HG03064 (cell line): Measurements from ENCODE around the gene NUDT3.
"Not testable (repeated sequence)": the region's sequence is repeated elsewhere in the genome, so short reads cannot be mapped to it uniquely, and the experiment has no call there.

Experiments used
- ATAC-seq: cut with Tn5 transposase; IDR thresholded peaks from one replicate; pipeline ENCODE4 v1.9.1; 2021; ENCODE audit warnings: low read depth; ENCODE audit not compliant: unreplicated experiment

NUDT3 gene

DNA sequence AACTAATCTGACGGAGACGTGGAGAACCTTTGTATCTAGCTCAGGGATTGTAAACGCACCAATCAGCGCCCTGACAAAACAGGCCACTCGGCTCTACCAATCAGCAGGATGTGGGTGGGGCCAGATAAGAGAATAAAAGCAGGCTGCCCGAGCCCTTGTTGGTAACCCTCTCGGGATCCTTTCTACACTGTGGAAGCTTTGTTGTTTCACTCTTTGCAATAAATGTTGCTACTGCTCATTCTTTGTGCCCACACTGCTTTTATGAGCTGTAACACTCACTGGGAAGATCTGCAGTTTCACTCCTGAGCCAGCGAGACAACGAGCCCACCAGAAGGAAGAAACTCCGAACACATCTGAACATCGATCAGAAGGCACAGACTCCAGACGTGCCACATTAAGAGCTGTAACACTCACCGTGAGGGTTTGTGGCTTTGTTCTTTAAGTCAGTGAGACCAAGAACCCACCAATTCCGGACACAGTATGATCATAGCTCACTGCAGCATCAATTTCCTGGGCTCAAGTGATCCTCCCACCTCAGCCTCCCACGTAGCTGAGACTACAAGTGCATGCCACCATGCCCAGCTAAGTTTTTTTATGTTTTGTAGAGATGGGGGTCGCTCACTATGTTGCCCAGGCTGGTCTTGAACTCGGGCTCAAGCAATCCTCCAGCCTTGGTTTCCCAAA lies 122.7 kb downstream of the NUDT3 start:
- not testable (repeated sequence) for ATAC-seq

DNA sequence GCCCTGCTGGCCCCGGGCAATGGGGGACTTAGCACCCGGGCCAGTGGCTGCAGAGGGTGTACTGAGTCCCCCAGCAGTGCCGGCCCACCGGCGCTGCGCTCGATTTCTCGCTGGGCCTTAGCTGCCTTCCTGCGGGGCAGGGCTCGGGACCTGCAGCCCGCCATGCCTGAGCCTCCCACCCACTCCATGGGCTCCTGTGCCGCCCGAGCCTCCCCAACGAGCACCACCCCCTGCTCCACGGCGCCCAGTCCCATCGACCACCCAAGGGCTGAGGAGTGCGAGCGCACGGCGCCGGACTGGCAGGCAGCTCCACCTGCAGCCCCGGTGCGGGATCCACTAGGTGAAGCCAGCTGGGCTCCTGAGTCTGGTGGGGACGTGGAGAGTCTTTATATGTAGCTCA lies 123.3 kb downstream of the NUDT3 start:
- ATAC-seq, result not testable (repeated sequence)

DNA sequence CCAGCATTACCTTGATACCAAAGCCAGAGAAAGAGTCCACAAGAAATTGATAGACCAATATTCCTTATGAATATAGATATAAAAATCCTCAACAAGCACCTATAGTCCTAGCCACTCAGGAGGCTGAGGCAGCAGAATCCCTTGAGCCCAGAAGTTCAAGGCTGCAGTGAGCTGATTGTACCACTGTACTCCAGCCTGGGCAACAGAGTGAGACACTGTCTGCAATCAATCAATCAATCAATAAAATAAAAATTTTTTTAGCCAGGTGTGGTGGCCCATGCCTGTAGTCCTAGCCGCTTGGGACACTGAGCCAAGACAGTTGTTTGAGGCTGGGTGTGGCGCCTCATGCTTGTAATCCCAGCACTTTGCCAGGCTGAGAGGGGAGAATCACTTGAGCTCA lies 124.7 kb downstream of the NUDT3 start:
- ATAC-seq, result no peak

DNA sequence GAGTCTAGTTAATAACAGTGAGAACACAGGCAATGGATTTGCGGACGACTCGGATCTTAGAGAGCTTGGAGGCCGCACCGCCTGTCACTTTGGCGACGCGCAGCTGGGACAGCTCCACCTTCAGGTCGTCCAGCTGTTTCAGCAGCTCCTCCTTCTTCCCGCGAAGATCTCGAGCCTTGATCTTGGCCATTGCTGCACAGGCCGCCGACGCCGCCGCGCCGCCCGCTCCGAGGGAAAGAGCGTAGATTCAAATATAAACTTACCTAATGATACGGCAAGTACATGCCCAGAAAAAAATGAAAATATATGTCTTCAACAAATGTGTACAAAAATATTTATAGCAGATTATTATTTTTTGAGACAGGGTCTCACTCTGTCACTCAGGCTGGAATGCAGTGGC lies 129.0 kb downstream of the NUDT3 start:
- not testable (repeated sequence) for ATAC-seq

DNA sequence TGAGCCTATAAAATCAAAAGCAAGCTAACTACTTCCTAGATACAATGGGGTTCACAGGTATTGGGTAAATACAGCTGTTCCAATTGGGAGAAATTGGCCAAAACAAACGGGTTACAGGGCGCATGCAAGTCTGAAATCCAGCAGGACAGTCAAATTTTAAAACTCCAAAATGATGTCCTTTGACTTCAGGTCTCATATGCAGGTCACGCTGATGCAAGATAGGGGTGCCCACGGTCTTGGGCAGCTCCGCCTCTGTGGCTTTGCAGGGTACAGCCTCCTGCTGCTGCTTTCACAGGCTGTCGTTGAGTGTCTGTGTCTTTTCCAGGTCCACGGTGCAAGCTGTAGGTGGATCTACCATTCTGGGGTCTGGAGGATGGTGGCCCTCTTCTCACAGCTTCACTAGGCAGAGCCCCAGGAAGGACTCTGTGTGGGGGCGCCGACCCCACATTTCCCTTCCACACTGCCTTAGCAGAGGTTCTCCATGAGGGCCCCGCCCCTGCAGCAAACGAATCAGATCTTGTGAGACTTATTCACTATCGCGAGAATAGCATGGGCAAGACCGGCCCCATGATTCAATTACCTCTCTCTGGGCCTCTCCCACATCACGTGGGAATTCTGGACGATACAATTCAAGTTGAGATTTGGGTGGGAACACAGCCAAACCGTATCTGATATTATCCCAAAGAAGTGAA lies 131.7 kb downstream of the NUDT3 start:
- ATAC-seq, result no peak

DNA sequence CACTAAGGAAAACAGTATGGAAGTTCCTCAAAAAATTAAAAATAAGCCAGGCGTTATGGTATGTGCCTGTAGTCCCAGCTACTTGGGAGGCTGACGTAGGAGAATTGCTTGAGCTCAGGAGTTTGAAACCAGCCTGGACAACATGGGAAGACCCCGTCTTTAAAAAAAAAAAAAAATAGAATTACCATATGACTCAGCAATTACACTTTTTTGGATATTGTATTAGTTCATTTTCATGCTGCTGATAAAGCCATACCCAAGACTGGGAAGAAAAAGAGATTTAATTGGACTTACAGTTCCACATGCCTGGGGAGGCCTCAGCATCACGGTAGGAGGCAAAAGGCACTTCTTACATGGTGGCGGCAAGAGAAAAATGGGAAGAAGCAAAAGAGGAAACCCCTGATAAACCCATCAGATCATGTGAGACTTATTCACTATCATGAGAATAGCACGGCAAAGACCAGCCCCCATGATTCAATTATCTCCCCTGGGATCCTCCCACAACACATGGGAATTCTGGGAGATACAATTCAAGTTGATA lies 132.9 kb downstream of the NUDT3 start:
- no peak for ATAC-seq

DNA sequence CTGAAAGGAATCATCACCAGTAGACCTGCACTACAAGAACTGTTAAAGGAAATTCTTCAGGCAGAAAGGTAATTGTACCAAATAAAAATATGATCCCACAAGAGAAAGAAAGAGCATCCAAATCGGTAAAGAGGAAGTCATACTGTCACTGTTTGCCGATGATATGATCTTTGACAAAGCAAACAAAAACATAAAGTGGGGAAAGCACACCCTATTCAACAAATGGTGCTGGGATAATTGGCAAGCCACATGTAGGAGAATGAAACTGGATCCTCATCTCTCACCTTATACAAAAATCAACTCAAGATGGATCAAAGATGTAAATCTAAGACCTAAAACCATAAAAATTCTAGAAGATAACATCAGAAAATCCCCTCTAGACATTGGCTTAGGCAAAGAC lies 140.1 kb downstream of the NUDT3 start:
- ATAC-seq, result not testable (repeated sequence)

DNA sequence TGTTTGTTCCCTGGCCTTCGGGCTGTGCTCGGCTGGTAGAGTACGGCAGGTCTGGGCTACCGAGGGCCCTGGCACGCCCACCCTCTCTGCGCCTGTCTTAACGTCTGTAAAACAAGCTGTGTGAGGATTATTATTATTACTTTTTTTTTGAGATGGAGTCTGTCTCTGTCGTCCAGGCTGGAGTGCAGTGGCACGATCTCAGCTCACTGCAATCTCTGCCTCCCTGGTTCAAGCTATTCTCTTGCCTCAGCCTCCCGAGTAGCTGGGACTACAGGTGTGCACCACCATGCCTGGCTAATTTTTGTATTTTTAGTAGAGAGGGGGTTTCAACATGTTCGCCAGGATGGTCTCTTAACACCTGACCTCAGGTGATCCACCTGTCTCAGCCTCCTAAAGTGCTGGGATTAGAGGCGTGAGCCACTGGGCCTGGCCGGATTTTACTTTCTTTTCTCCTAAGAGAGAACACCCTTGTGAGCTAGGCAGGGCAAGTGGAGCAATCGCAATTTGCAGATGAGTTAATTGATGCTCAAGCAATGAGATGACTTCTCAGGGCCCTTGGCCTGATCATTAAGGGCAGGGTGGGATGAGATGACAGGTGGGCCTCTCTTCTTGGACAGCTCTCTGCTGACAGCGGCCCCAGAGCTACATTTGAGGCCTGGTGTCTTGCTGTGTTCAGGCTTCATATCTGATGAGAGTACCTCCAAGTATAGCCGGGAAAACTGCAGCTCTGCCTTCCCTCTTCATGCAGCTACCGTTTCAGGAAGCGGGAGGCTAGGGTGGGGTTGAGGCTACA lies 142.8 kb downstream of the NUDT3 start:
- ATAC-seq, result peak; percentile 26

DNA sequence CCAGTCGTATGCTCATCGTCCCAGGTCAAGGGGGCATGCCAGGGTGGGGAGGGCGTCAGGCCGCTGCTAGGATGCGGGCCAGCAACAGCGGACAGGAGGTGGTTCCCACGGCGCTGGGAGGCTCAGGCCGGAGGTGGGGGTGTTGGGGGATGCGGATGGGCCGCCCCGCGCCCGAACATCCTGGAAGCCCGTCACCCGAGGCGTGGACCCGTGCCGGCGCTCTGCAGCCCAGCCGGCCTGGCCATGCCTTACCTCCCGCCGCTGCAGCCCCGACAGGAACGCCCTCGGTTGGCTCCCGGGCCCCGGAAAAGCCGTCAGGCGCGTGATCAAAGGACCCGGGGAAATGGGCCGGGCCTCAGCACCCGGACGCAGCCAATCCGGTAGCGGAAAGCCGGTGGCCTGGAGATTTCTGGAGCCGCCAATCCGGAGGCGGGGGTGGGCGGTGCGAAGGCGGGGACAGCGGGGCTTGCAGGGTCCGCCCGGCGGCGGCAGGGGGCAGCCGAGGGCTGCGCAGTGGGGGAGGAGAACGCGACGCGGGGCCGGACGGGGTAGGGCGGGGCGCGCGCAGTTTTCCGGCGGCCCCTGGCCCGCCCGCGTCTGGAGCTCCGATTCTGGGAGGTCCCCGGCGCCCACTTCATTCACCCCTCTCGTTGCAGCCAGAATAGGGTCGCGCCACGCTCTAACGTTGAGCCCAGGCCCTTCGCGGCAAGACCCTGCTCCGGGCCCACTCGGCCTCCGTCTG lies 143.6 kb downstream of the NUDT3 start, which contains the start of gene SMIM29:
SMIM29 (minus strand) TSS at position 280 of the 742 bp plus-strand sequence. CDS start 1,215 bp downstream, outside the sequence.
- ATAC-seq, result peak; percentile 55

DNA sequence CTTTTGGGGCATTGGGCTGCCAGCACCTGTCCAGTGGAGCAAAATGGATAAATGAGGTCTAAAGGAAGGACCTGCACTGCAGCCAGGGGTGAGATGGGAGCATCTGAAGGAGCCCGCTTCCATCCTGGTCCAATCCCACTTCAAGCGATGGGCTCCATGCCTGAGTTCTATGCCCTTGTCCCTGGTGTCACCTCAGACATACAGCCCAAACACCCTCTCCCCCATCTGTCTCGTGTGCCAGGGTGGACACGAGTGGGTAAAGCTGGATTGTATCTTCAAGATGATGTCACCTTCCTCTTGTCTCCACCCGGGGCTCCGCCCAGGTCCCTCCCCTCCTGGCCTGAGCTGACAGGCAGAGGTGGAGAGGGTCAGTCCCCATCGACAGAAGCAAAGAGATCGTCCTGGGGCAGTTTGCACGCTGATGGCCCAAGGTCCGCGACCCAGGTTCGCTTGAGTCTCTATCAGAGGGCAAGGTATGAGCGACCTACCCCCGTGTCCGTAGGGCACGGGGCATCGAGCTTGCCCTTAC lies 144.2 kb downstream of the NUDT3 start:
- ATAC-seq, result peak; percentile 18

DNA sequence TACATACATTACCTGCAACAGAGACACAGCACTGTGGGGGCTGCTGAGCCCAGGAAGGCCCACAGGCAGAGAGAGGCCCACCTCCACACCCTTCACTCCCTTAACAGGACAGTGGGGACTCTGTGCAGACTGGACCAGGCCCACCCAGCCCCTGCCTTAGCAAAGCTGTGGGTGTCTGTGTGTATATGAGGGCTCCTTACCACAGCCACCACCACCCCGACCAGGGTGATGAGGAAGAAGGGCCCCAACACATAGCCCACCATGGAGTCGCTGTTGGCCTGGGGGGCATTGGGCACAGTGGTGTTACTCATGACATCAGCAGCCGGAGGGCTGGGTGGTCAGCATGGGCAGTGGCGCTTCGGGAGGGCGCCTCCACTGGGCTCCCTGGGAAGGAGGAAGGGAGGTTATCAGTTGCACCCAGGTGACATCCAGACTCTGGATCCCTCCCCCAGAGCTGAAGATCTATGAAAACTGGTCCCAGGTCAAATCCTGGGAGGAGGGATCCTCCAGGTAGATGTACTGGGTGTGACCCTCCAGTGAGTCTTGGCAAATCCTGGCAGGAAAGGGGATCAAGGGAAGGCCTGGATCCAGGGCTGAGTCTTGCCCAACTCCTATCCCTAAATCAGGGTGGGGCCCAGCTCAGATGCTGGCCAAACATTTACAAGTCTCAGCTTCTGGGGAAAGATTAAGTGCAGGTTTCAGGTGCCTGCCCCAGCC lies 144.8 kb downstream of the NUDT3 start:
- no peak for ATAC-seq

DNA sequence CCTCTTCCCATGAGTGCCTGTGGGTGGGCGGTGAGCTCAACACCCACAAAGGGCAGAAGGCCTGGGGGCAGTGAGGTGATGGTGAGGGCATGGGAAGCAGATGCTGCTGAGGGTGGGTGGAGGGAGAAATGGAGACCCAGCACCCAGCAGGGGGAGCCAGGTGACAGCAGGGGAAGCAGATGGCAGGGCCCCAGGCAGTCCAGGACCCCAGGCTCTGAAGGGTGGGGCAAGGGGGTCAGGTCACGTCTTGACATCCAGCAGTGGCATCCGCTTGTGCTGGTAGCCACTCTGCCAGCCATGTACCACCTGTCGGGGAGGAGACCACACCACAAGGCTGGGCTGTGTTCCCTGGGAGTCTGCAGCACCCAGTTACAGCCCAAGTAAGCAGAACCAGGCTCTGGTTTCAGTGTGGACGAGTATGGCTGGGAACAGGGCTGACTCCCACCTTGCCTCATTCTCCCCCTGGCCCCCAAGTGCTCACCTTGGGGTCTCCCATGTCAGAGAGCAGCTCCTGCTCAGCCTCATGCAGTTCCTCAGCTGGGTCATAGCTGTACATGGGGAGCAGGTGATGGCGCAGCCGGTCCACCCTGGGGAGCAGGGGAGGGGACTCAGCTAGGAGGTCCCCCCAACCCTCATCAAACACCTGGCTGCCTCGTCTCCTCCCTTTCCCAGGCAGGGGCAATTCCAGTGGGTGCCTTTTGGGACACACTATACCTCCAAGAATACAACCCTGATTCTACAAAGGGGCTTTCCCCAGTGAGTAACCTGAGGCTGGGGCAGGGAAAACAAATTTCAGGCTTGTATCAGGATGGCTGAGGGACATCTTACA lies 145.7 kb downstream of the NUDT3 start:
- ATAC-seq, result no peak

DNA sequence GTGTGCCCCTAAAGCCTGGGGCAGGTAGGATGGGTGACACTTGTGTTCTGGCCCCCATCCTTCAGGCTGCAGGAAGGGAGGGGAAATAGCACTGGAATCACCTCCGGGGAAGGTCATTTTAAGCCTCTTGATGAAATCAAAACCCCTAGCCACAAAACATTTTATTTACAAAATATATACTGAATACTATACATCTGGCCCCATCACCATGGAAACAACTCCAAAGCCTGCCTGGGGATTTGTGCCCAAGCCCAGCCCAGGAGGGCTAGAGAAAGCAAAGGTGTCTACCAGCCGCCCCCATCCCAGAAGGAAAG lies 146.3 kb downstream of the NUDT3 start:
- ATAC-seq, result no peak

DNA sequence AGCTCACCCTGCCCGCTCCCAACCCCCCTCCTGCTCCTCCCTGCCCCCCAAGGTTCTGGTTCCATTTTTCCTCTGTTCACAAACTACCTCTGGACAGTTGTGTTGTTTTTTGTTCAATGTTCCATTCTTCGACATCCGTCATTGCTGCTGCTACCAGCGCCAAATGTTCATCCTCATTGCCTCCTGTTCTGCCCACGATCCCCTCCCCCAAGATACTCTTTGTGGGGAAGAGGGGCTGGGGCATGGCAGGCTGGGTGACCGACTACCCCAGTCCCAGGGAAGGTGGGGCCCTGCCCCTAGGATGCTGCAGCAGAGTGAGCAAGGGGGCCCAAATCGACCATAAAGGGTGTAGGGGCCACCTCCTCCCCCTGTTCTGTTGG lies 146.7 kb downstream of the NUDT3 start:
- not testable (repeated sequence) for ATAC-seq

DNA sequence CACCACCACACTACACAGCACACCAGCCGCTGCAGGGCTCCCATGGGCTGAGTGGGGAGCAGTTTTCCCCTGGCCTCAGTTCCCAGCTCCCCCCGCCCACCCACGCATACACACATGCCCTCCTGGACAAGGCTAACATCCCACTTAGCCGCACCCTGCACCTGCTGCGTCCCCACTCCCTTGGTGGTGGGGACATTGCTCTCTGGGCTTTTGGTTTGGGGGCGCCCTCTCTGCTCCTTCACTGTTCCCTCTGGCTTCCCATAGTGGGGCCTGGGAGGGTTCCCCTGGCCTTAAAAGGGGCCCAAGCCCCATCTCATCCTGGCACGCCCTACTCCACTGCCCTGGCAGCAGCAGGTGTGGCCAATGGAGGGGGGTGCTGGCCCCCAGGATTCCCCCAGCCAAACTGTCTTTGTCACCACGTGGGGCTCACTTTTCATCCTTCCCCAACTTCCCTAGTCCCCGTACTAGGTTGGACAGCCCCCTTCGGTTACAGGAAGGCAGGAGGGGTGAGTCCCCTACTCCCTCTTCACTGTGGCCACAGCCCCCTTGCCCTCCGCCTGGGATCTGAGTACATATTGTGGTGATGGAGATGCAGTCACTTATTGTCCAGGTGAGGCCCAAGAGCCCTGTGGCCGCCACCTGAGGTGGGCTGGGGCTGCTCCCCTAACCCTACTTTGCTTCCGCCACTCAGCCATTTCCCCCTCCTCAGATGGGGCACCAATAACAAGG lies 147.3 kb downstream of the NUDT3 start:
- not testable (repeated sequence) for ATAC-seq

DNA sequence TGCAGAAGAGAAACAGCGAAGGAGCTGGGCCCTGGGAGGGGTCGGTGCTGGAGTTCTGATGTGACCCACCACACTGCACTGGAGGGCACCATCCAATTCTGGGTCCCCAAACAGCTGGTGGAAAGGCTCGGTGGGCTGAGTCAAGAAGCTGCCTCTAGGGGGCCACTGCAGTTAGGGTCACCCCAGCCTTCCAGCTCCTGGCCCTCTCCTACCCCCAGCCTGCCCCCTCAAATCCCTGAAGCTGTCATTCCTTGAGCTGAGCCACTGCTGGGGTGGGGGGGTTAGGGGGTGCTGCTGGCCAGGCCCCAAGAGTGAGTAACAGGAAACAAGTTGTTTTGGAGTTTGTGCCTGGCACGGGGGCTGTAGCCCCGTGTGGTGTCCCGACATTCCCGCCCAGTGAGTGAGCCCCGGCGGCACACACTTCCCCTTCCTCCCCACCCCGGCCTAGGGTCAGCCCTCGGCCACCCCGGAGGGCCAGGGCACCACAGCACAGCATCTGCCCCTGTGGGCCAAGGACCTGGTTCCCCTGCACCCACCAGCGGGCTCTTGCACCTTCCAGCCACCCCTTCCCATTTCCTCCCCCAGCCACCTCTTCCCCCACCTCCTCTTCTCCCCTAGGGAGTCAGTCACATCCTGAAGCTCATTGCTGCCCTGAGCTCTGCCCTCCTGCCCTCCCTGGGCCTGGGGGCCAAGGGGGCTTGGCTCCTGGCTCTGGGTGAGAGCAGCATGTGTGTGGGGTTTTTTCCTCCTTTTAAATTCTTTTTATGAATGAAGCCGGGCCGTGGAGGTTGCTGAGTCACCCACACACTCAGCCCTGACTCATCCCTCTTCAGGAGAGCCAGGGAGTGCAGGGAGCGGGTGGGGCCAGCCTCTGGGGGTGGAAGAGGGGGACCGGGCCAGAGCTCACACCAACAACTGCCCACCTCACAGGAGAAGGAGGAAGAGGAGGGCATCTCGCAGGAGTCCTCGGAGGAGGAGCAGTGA lies 148.3 kb downstream of the NUDT3 start:
- ATAC-seq, result no peak
